H1 (cell line): Measurements from ENCODE around the gene TMEM151B. TPM values are rescaled to one million over a fixed set of nuclear protein-coding genes. Genes with fewer than 3 reads are reported as not detected.
"Not testable (repeated sequence)": the region's sequence is repeated elsewhere in the genome, so short reads cannot be mapped to it uniquely, and the experiment has no call there.

ENCODE experiments used
- CTCF ChIA-PET: fragments of 300-600 bp; sonication (Branson Sonifier 250); formaldehyde crosslinking; loops from one replicate; lab custom pipeline; 2021; ENCODE audit not compliant: partially characterized antibody; lab: Charles Lee
- POLR2A ChIA-PET: fragments of 300-600 bp; sonication (Branson Sonifier 250); formaldehyde crosslinking; loops from one replicate; lab custom pipeline; 2021; ENCODE audit warnings: inconsistent platforms; ENCODE audit not compliant: partially characterized antibody; lab: Charles Lee
- DNase-seq, 2 experiments: peaks; one replicate each; pipeline versions ENCODE4 v3.0.0 to v3.0.0-alpha.2; 2010 to 2022; ENCODE audit warnings: low spot score in 2 of 2, low read depth in 1 of 2, mixed read lengths in 1 of 2
- FAIRE-seq: peaks from 2 replicates; lab custom pipeline; 2011; peaks lifted over from hg19 to GRCh38; lab: Jason Lieb, UNC
- H2AFZ ChIP-seq: 2 replicates; pipeline ENCODE4 v1.8.1; 2012; ENCODE audit warnings: low read length, inconsistent platforms
- H2AK5ac ChIP-seq: 2 replicates; pipeline ENCODE4 v1.6.1; 2013; ENCODE audit warnings: low read depth, low read length
- H2BK120ac ChIP-seq: replicated peaks from 2 replicates; pipeline ENCODE3; 2013; ENCODE audit warnings: low read depth, low read length, inconsistent platforms
- H2BK12ac ChIP-seq: 2 replicates; pipeline ENCODE4 v1.6.1; 2013; ENCODE audit warnings: low read depth, low read length
- H2BK15ac ChIP-seq: 2 replicates; pipeline ENCODE4 v1.6.1; 2013; ENCODE audit warnings: low read length
- H2BK20ac ChIP-seq: 2 replicates; pipeline ENCODE4 v1.6.1; 2013; ENCODE audit warnings: low read length
- H2BK5ac ChIP-seq: 2 replicates; pipeline ENCODE4 v1.6.1; 2013; ENCODE audit warnings: low read depth, low read length
- H3K14ac ChIP-seq: 2 replicates; pipeline ENCODE4 v1.6.1; 2013; ENCODE audit warnings: inconsistent platforms; ENCODE audit not compliant: insufficient read length
- H3K18ac ChIP-seq: 2 replicates; pipeline ENCODE4 v1.6.1; 2013; ENCODE audit warnings: low read length; ENCODE audit errors: extremely low read depth
- H3K23ac ChIP-seq: 2 replicates; pipeline ENCODE4 v1.6.1; 2013; ENCODE audit warnings: inconsistent platforms; ENCODE audit not compliant: insufficient read length
- H3K23me2 ChIP-seq: 2 replicates; pipeline ENCODE4 v1.6.1; 2013; ENCODE audit warnings: low read depth, low read length
- H3K27ac ChIP-seq: 2 replicates; pipeline ENCODE4 v1.6.1; 2011; ENCODE audit warnings: low read depth, low read length, inconsistent platforms
- H3K27me3 ChIP-seq, 4 experiments: replicated peaks in 1 of 4; 1 replicate in 1 of 4; 2 replicates in 3 of 4; pipeline versions ENCODE4 v1.6.1 to v1.8.1; 2011 to 2013; ENCODE audit warnings: low read length in 3 of 4, mild to moderate bottlenecking in 3 of 4, inconsistent platforms in 2 of 4, mixed read lengths in 2 of 4, moderate library complexity in 1 of 4; ENCODE audit not compliant: control insufficient read depth in 3 of 4, insufficient read depth in 3 of 4; ENCODE audit errors: extremely low read depth in 1 of 4
- H3K36me3 ChIP-seq, 4 experiments: 2 replicates each; pipeline versions ENCODE4 v1.6.1 to v1.8.1; 2011 to 2013; ENCODE audit warnings: mild to moderate bottlenecking in 4 of 4, low read length in 3 of 4, moderate library complexity in 2 of 4, control low read depth in 1 of 4, inconsistent platforms in 1 of 4; ENCODE audit not compliant: insufficient read depth in 4 of 4, control insufficient read depth in 2 of 4
- H3K4ac ChIP-seq: replicated peaks from 2 replicates; pipeline ENCODE3; 2013; ENCODE audit warnings: low read length, low read depth, mixed read lengths, inconsistent platforms; ENCODE audit not compliant: insufficient read length
- H3K4me1 ChIP-seq, 4 experiments: replicated peaks in 1 of 4; 1 replicate in 1 of 4; 2 replicates in 3 of 4; pipeline versions ENCODE4 v1.6.1 to v1.8.1; 2011 to 2013; ENCODE audit warnings: low read length in 3 of 4, inconsistent platforms in 2 of 4, mixed read lengths in 1 of 4; ENCODE audit not compliant: insufficient read depth in 4 of 4, control insufficient read depth in 3 of 4
- H3K4me2 ChIP-seq, 2 experiments: 2 replicates each; pipeline versions ENCODE4 v1.6.1 to v1.8.1; 2011 to 2013; ENCODE audit warnings: low read depth in 2 of 2, low read length in 2 of 2, control low read depth in 1 of 2, inconsistent platforms in 1 of 2, mild to moderate bottlenecking in 1 of 2; ENCODE audit not compliant: insufficient read depth in 1 of 2
- H3K4me3 ChIP-seq, 4 experiments: fragments of 200-600, 300-600 bp in 1 of 4; sonication (generic), shearing (Covaris generic), sonication (Bioruptor Twin) in 1 of 4; 2 replicates each; pipeline versions ENCODE4 v1.5.1 to v1.8.1; 2011 to 2016; ENCODE audit warnings: low read length in 4 of 4, low read depth in 3 of 4, control low read depth in 2 of 4, inconsistent platforms in 2 of 4, mild to moderate bottlenecking in 2 of 4, mixed read lengths in 1 of 4, moderate library complexity in 1 of 4; ENCODE audit not compliant: insufficient read depth in 2 of 4; ENCODE audit errors: extremely low read depth in 1 of 4
- H3K56ac ChIP-seq: replicated peaks from 2 replicates; pipeline ENCODE3; 2013; ENCODE audit warnings: low read depth, mild to moderate bottlenecking, mixed read lengths, low read length, inconsistent platforms; ENCODE audit not compliant: insufficient read length
- H3K79me1 ChIP-seq: 2 replicates; pipeline ENCODE4 v1.6.1; 2013; ENCODE audit warnings: low read depth, low read length, control low read depth
- H3K79me2 ChIP-seq, 2 experiments: 2 replicates each; pipeline versions ENCODE4 v1.6.1 to v1.8.1; 2012 to 2013; ENCODE audit warnings: low read length in 2 of 2, mild to moderate bottlenecking in 2 of 2, inconsistent platforms in 1 of 2; ENCODE audit not compliant: insufficient read depth in 2 of 2, control insufficient read depth in 1 of 2
- H3K9ac ChIP-seq, 4 experiments: replicated peaks in 1 of 4; 1 replicate in 1 of 4; 2 replicates in 3 of 4; pipeline versions ENCODE4 v1.6.1 to v1.8.1; 2011 to 2013; ENCODE audit warnings: low read depth in 3 of 4, low read length in 3 of 4, control low read depth in 2 of 4, mild to moderate bottlenecking in 2 of 4, moderate library complexity in 2 of 4, inconsistent platforms in 1 of 4; ENCODE audit errors: extremely low read depth in 1 of 4
- H3K9me3 ChIP-seq, 2 experiments: 2 replicates each; pipeline versions ENCODE4 v1.6.1 to v1.8.1; 2012 to 2013; ENCODE audit warnings: mild to moderate bottlenecking in 2 of 2, moderate library complexity in 2 of 2, control low read depth in 1 of 2, inconsistent platforms in 1 of 2, low read depth in 1 of 2, low read length in 1 of 2, mixed read lengths in 1 of 2; ENCODE audit not compliant: insufficient read depth in 2 of 2
- H4K20me1 ChIP-seq, 2 experiments: replicated peaks in 1 of 2; 2 replicates each; pipeline versions ENCODE3 to v1.8.1; 2011 to 2013; ENCODE audit warnings: inconsistent platforms in 2 of 2, low read length in 2 of 2, mild to moderate bottlenecking in 1 of 2; ENCODE audit not compliant: insufficient read depth in 2 of 2, control insufficient read depth in 1 of 2
- H4K5ac ChIP-seq: 2 replicates; pipeline ENCODE4 v1.6.1; 2013; ENCODE audit warnings: low read length, low read depth, mixed read lengths, inconsistent platforms; ENCODE audit not compliant: insufficient read length
- H4K8ac ChIP-seq: 2 replicates; pipeline ENCODE4 v1.8.0; 2013; ENCODE audit warnings: mild to moderate bottlenecking, moderate library complexity, low read length, inconsistent platforms; ENCODE audit not compliant: insufficient read depth; ENCODE audit errors: extremely low read depth
- H4K91ac ChIP-seq: replicated peaks from 2 replicates; pipeline ENCODE3; 2013; ENCODE audit warnings: low read length, mixed read lengths, inconsistent platforms; ENCODE audit not compliant: insufficient read length
- ATF2 ChIP-seq: IDR thresholded peaks from 2 replicates; pipeline ENCODE4 v1.6.1; 2012; ENCODE audit warnings: low read length, inconsistent platforms
- EZH2 ChIP-seq: fragments of 200-600 bp; sonication (generic); IDR thresholded peaks from 2 replicates; pipeline ENCODE4 v1.7.1; 2012; ENCODE audit warnings: low read depth, mild to moderate bottlenecking, moderate library complexity, low read length, inconsistent platforms; ENCODE audit not compliant: severe bottlenecking
- FOSL1 ChIP-seq: IDR thresholded peaks from 2 replicates; pipeline ENCODE4 v1.6.1; 2011; ENCODE audit warnings: mild to moderate bottlenecking, low read depth, low read length, moderate library complexity; ENCODE audit not compliant: insufficient read depth
- SIX5 ChIP-seq: IDR thresholded peaks from 2 replicates; pipeline ENCODE4 v1.6.1; 2011; ENCODE audit warnings: mild to moderate bottlenecking, low read depth, low read length
- WGBS, 2 experiments: shearing (Covaris generic) in 1 of 2; methylation state at CpG; one replicate each; pipeline versions ENCODE4 v1.1.6 to v1.1.7; 2013 to 2015; ENCODE audit warnings: low lambda C conversion rate in 2 of 2, mixed read lengths in 2 of 2, inconsistent platforms in 1 of 2, low coverage in 1 of 2, missing lambda C conversion rate in 1 of 2; ENCODE audit not compliant: insufficient replicate concordance in 2 of 2, insufficient coverage in 1 of 2, insufficient read length in 1 of 2; ENCODE audit errors: extremely low coverage in 1 of 2, missing lambda C conversion rate in 1 of 2; 5-methylcytosine and 5-hydroxymethylcytosine counted together
- polyA plus RNA-seq, 7 experiments: library from polyadenylated mRNA; depleted of rRNA in 3 of 7; stranded (reverse) in 5 of 7; unstranded in 2 of 7; fragments of >200 nt in 5 of 7; fragments of 200-250 nt in 2 of 7; gene quantifications; 1 replicate in 5 of 7; 2 replicates in 1 of 7; 4 replicates in 1 of 7; pipeline versions ENCODE4 v1.2.1 to v1.2.3, GENCODE V29; 2011 to 2013; ENCODE audit warnings: missing spikeins in 2 of 7, mixed read lengths in 2 of 7
- total RNA-seq: library from RNA; stranded (reverse); fragmentation: NEBNext Ultra II Directional; extraction: Animal tissue kit (Norgen Biotek cat#: 25700); gene quantifications from 2 replicates; pipeline ENCODE4 v1.2.1, GENCODE V29; 2021

TMEM151B gene
- total and polyA plus RNA-seq, 2 of the 8 experiments (the other 6 are each of a cell fraction or from before 2014, with no cell fraction given): 8.0 to 15.5 TPM

DNA sequence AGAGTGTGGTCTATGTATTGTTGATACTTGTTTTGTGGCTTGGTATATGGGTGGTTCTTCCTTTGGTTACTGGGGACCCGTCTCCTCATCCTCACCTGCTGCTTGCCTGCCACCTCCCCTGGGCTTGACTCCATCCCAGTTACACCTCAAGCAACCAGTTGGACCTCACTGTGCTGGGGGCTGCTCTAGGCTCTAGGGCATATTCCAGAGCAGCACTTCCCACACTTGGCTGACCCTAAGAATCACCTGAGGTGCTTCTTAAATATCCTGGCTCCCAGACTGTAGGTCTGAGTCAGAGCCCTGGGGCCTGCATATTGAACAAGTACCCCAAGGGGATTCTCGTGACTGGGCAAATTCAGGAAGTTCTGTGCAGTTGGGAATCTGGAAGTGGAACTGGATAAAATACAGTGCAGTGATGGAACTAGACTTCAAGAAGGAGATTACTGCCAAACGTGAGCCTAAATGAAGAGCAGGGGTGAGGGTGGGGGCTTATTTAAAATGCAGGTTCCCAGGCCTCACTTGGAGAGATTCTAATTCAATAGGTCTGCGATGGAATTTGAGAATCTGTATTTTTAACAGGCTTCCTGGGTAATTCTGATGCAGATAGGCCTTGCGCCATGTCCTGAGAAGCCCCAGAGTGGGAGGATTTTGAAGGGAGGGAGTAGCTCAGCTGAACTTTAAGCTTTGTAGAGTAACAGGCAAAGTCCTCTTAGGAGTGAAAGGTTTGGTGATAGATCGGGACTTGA lies 79.8 kb downstream of the TMEM151B start (continued):
- TF ChIP-seq EZH2: no peak
- no peak for TF ChIP-seq FOSL1
- no peak for TF ChIP-seq SIX5
- no peak for TF ChIP-seq ATF2

GRCh38 chr6:44350650-44350994 lies 80.4 kb downstream of the TMEM151B start:
- H2AK5ac ChIP-seq, H3K36me3 ChIP-seq, H3K56ac ChIP-seq, H4K5ac ChIP-seq, POLR2A ChIA-PET, H2BK12ac ChIP-seq, H3K4me3 ChIP-seq, FAIRE-seq, H3K9ac ChIP-seq, CTCF ChIA-PET, H3K23me2 ChIP-seq, H2BK20ac ChIP-seq, H4K20me1 ChIP-seq, H2BK15ac ChIP-seq, H3K23ac ChIP-seq, H2BK5ac ChIP-seq, H3K27ac ChIP-seq, H3K4me1 ChIP-seq, H3K27me3 ChIP-seq, H3K79me1 ChIP-seq, H3K9me3 ChIP-seq, DNase-seq, H3K14ac ChIP-seq, H2BK120ac ChIP-seq, H4K8ac ChIP-seq, H3K18ac ChIP-seq, H3K79me2 ChIP-seq, H3K4ac ChIP-seq, H4K91ac ChIP-seq: not testable (repeated sequence)
- 0 out of 2 replicates have a peak overlapping the region, but pooled peaks have one; percentile 55 for H2AFZ ChIP-seq
- H3K4me2 ChIP-seq: 0 out of 4 replicates have a peak overlapping the region, but pooled peaks of 1 of the 2 experiments have one; percentile 8
- 83% methylated on average over 4 of the region's 4 CpGs; no CpG with 5 or more reads in 1 of the 2 experiments for WGBS, 2 experiments
